HAP-1 (cell line): ENCODE data around the gene CD68.
A peak's percentile ranks its signal among the peaks of the same experiment; 100 is the strongest.

Source experiments
- DNase-seq, 2 experiments: peaks; one replicate each; pipeline ENCODE4 v3.0.0-alpha.2; 2016 to 2020; ENCODE audit warnings: low spot score in 2 of 2
- H3K27me3 ChIP-seq: fragments of 250-450 bp; sonication (Bioruptor Pico); 2 replicates; pipeline ENCODE4 v1.5.1; 2020; ENCODE audit warnings: low read depth, mild to moderate bottlenecking, moderate library complexity
- H3K36me3 ChIP-seq: fragments of 250-450 bp; sonication (Bioruptor Pico); replicated peaks from 2 replicates; pipeline ENCODE4 v1.5.1; 2020; ENCODE audit warnings: mild to moderate bottlenecking
- H3K4me1 ChIP-seq: fragments of 250-450 bp; sonication (Bioruptor Pico); 2 replicates; pipeline ENCODE4 v1.5.1; 2020; ENCODE audit warnings: mild to moderate bottlenecking
- H3K4me3 ChIP-seq: fragments of 250-450 bp; sonication (Bioruptor Pico); 2 replicates; pipeline ENCODE4 v1.5.1; 2020; ENCODE audit warnings: mild to moderate bottlenecking, moderate library complexity
- H3K9me3 ChIP-seq: fragments of 250-450 bp; sonication (Bioruptor Pico); 2 replicates; pipeline ENCODE4 v1.5.1; 2020; ENCODE audit warnings: mild to moderate bottlenecking, moderate library complexity
- in situ Hi-C: fragments of 300-500 bp; cut with MboI; formaldehyde crosslinking; loops from 3 replicates; pipeline ENCODE4 v1.14.3; 2020; ENCODE audit warnings: low sequenced_read_pairs, inconsistent platforms, mixed read lengths

Gene CD68

DNA sequence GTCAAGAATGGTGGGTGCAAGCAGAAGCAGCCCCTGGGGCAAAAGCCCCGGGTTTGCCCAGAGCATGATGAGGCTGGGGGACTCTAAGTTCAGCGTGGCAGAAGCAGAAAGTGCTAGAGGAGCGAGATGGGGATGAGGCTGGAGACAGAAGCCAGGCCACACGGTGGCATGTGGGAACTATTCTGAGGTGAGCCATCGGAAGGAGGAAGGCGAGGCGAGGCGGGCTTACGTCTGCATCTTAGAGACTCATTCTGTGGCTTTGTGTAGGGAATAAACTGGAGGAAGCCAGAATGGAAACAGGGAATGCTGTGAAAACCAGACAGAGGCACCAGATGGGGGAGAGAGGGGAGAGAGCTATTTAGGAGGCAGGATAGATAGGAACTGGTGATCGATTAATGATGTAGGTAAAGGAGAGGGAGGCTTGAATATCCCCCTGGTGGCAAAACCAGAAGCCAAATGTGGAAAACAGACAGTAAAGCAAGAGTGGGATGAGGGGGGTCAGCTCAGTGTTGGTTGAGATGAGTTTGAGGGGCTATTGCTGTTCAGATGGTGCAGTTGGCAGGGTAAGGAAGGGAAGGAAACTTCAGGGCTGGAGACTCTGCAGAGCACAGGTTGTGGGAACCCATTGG, 24.0 kb upstream of the CD68 start:
- Histone ChIP-seq H3K36me3 (no peaks in the 10 kb centered on the region), H3K27me3 (no peaks in the 10 kb centered on the region), H3K4me1 (no peaks in the 10 kb centered on the region), H3K4me3 (no peak overlapping the region), H3K9me3 (no peaks in the 10 kb centered on the region)
- in situ Hi-C loops: no loop called here
- no peak for DNase-seq

DNA sequence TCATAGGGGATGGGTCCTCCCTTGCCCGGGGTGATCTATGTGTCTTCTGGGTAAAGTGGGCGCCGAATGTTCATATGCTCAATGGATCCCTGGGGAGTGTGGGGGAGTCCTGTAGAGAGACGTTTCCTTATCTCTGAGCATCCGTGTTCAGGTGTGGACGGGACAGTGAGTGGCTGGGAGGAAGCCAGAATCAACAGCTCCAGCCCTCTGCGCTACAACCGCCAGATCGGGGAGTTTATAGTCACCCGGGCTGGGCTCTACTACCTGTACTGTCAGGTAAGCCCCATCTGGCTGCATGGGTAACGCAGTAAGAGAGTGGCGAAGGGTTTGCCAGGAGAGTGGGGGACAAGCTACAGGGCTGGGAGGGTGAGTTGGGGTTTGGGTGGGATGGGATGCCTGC, 22.8 kb upstream of the CD68 start:
- Histone ChIP-seq H3K27me3 (no peaks in the 10 kb centered on the region), H3K9me3 (no peaks in the 10 kb centered on the region), H3K4me3 (no peak overlapping the region), H3K4me1 (peaks cover 4% of the 10 kb centered on the region), H3K36me3 (no peaks in the 10 kb centered on the region)
- no peak for DNase-seq
- in situ Hi-C loops: no loop called here

DNA sequence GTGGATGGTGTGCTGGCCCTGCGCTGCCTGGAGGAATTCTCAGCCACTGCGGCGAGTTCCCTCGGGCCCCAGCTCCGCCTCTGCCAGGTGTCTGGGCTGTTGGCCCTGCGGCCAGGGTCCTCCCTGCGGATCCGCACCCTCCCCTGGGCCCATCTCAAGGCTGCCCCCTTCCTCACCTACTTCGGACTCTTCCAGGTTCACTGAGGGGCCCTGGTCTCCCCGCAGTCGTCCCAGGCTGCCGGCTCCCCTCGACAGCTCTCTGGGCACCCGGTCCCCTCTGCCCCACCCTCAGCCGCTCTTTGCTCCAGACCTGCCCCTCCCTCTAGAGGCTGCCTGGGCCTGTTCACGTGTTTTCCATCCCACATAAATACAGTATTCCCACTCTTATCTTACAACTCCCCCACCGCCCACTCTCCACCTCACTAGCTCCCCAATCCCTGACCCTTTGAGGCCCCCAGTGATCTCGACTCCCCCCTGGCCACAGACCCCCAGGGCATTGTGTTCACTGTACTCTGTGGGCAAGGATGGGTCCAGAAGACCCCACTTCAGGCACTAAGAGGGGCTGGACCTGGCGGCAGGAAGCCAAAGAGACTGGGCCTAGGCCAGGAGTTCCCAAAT, 22.2 kb upstream of the CD68 start:
- H3K27me3 ChIP-seq: no peaks in the 10 kb centered on the region

DNA sequence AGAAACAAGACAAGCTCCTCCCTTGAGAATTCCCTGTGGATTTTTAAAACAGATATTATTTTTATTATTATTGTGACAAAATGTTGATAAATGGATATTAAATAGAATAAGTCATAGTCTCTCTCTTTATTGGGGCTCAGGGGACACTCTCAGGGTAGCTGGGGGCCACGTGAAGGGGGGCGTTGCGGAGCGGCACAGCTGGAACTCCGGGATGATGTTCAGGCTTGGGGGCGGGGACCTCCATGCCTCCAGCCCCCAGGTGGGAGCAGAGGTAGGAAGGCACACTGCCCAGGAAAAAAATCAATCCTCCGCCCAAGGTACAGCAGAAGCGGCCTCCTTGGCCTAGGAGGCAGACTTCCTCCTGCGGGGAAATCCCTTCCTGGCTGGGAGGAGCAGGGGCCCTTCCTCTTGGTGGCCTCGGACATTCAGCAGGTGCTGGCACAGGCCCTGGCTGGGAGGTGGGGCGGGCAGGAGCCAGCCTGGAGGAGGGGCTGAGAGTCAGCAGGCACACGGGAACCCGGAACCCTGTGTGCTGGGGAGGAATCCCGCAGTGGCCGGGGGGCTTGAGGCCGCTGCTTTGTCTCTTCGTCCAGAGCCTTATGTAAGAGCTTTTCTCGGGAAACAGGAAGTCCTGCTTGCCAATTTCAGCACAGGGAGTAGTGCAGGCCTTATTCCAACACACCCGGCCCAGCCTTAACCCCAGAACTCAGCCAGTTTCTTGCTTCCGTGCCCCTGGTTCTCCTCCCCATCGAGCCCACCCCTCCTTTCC, 21.5 kb upstream of the CD68 start:
- no peaks in the 10 kb centered on the region; the same call in none of the 2 replicates for H3K36me3 ChIP-seq
- no peaks in the 10 kb centered on the region for H3K9me3 ChIP-seq
- peaks cover 7% of the 10 kb centered on the region for H3K4me1 ChIP-seq
- no peaks in the 10 kb centered on the region for H3K27me3 ChIP-seq
- H3K4me3 ChIP-seq: no peak overlapping the region
- DNase-seq: no peak
- in situ Hi-C loops: no loop called here

More for the DNA sequence above, 22.2 kb upstream of the CD68 start:
- no peaks in the 10 kb centered on the region for H3K9me3 ChIP-seq
- DNase-seq: no peak
- no peaks in the 10 kb centered on the region; the same call in 1 of the 2 replicates for H3K36me3 ChIP-seq
- H3K4me3 ChIP-seq: no peak overlapping the region
- in situ Hi-C loops: no loop called here
- H3K4me1 ChIP-seq: peaks cover 4% of the 10 kb centered on the region

DNA sequence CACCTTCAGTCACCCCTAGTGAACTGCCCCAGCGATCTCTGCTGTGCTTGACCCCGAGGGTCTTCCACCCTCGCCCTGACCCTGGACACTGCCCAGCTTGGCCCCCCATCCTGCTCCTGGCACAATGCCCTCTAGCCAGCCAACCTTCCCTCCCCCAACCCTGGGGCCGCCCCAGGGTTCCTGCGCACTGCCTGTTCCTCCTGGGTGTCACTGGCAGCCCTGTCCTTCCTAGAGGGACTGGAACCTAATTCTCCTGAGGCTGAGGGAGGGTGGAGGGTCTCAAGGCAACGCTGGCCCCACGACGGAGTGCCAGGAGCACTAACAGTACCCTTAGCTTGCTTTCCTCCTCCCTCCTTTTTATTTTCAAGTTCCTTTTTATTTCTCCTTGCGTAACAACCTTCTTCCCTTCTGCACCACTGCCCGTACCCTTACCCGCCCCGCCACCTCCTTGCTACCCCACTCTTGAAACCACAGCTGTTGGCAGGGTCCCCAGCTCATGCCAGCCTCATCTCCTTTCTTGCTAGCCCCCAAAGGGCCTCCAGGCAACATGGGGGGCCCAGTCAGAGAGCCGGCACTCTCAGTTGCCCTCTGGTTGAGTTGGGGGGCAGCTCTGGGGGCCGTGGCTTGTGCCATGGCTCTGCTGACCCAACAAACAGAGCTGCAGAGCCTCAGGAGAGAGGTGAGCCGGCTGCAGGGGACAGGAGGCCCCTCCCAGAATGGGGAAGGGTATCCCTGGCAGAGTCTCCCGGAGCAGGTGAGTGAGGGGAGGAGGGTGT, 20.7 kb upstream of the CD68 start, which contains the start of gene TNFSF13:
TSS of gene TNFSF13 (plus strand) at position 207 of the 776 bp plus-strand sequence. CDS start at position 497, 290 bp downstream.
- Histone ChIP-seq H3K4me1 (peaks cover 9% of the 10 kb centered on the region), H3K27me3 (no peaks in the 10 kb centered on the region), H3K36me3 (peaks cover 3% of the 10 kb centered on the region), H3K4me3 (no peak within 1 kb of the TSS), H3K9me3 (no peaks in the 10 kb centered on the region)
- no peak for DNase-seq
- in situ Hi-C loops: no loop called here

DNA sequence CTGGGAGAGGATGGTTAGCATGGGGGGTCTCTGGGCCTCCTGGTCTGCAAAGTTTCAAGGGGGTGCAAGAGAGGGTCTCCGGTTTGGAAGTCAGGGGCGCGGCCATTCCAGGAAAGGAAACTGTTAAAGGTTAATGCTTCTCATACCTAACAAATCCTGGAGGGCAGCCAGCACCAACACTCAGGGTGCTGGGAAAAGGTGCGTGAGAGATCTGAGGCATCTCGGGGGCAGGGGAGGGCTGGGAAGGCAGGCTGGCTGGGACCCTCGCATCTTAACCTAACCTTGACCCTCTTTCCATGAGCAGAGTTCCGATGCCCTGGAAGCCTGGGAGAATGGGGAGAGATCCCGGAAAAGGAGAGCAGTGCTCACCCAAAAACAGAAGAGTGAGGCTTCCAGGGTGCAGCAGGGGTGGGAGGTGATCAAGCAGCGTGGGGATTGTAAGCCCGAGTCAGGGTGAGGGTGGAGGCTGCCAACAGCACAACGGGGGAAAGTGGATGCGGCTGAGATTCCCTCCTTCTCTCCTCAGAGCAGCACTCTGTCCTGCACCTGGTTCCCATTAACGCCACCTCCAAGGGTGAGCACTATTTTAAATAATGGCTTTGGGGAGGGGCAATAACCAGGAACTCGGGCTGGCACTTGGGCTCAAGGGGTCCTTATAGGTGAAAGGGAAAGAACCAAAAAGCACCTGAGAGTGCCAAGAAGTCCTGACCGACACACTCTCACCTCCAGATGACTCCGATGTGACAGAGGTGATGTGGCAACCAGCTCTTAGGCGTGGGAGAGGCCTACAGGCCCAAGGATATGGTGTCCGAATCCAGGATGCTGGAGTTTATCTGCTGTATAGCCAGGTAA, 19.9 kb upstream of the CD68 start:
- no peaks in the 10 kb centered on the region for H3K27me3 ChIP-seq
- DNase-seq: no peak
- H3K36me3 ChIP-seq: peaks cover 12% of the 10 kb centered on the region
- in situ Hi-C loops: no loop called here
- H3K4me1 ChIP-seq: peaks cover 11% of the 10 kb centered on the region
- H3K4me3 ChIP-seq: no peak overlapping the region
- no peaks in the 10 kb centered on the region for H3K9me3 ChIP-seq

DNA sequence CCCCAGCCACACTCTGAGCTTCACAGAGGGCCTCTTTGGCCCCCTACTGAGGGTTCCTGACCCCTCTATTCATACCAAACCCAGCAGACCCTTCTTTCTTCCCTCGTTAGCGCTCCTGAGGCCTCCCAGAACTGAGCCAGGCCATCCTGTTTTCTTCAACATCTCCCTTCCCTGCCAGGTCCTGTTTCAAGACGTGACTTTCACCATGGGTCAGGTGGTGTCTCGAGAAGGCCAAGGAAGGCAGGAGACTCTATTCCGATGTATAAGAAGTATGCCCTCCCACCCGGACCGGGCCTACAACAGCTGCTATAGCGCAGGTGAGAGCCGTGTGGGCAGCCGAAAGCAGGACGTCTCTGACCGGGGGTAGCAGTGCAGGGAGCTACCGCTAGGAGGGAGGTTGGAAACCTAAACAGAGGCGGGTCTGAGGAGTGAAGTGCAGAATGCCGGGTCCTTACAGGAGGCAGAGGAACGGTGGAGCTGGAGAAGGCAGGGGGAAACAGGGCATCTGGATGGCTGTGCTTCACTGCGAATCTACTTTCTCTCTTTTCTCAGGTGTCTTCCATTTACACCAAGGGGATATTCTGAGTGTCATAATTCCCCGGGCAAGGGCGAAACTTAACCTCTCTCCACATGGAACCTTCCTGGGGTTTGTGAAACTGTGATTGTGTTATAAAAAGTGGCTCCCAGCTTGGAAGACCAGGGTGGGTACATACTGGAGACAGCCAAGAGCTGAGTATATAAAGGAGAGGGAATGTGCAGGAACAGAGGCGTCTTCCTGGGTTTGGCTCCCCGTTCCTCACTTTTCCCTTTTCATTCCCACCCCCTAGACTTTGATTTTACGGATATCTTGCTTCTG, 19.0 kb upstream of the CD68 start:
- H3K36me3 ChIP-seq: peaks cover 20% of the 10 kb centered on the region
- H3K9me3 ChIP-seq: no peaks in the 10 kb centered on the region
- peak; percentile 76 to 87 for DNase-seq
- H3K27me3 ChIP-seq: no peaks in the 10 kb centered on the region
- in situ Hi-C loops: no loop called here
- peaks cover 11% of the 10 kb centered on the region for H3K4me1 ChIP-seq
- H3K4me3 ChIP-seq: peak overlapping the region; percentile 90

DNA sequence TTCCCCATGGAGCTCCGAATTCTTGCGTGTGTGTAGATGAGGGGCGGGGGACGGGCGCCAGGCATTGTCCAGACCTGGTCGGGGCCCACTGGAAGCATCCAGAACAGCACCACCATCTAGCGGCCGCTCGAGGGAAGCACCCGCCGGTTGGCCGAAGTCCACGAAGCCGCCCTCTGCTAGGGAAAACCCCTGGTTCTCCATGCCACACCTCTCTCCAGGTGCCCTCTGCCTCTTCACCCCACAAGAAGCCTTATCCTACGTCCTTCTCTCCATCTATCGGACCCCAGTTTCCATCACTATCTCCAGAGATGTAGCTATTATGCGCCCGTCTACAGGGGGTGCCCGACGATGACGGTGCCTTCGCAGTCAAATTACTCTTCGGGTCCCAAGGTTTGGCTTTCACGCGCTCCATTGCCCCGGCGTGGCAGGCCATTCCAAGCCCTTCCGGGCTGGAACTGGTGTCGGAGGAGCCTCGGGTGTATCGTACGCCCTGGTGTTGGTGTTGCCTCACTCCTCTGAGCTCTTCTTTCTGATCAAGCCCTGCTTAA, 18.3 kb upstream of the CD68 start:
- peak overlapping the region; percentile 90 for H3K4me3 ChIP-seq
- peaks cover 11% of the 10 kb centered on the region for H3K4me1 ChIP-seq
- in situ Hi-C loops: no loop called here

DNA sequence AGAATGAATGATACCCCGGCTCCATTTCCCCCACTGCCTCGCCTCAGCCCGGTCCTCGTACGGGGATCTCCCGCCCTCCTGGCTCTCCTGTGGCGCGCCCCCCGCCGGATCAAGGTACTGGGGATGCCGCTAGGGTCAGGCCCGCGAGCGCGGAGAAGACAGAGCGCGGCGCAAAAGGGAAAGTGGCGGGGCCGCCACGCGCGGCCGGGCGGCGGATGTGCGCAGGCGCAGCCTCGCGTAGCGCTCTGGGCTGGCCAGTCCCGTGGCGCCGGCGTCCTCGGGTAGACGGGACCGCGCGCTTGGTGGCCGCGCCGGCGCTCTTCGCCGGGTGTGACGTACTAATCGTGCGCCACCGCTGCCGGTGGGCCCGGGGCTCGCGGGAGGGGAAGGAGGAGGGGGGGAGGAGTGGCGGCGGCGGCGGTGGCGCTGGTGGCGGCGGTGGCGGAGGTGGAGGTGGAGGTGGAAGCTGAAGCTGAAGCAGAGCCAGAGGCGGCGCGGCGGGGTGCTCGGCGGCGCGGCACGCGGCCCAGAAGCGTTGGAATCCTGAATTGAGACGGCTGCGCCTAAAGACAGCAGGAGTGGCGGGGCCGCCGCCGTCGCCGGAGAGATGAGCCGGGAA, 17.7 kb upstream of the CD68 start, which contains the start of gene SENP3:
TSS of gene SENP3 (plus strand) at position 331 of the 619 bp plus-strand sequence. CDS start 1,158 bp downstream, outside the sequence.
- peak; percentile 82 to 92 for DNase-seq
- peaks cover 30% of the 10 kb centered on the region for H3K36me3 ChIP-seq
- in situ Hi-C loops: no loop called here
- H3K9me3 ChIP-seq: no peaks in the 10 kb centered on the region
- H3K27me3 ChIP-seq: no peaks in the 10 kb centered on the region
- H3K4me3 ChIP-seq: peak within 1 kb of the TSS; percentile 90
- peaks cover 11% of the 10 kb centered on the region for H3K4me1 ChIP-seq

More for the DNA sequence above, 18.3 kb upstream of the CD68 start:
- peak; percentile 88 to 95 for DNase-seq
- H3K36me3 ChIP-seq: peaks cover 27% of the 10 kb centered on the region
- H3K27me3 ChIP-seq: no peaks in the 10 kb centered on the region
- no peaks in the 10 kb centered on the region for H3K9me3 ChIP-seq

DNA sequence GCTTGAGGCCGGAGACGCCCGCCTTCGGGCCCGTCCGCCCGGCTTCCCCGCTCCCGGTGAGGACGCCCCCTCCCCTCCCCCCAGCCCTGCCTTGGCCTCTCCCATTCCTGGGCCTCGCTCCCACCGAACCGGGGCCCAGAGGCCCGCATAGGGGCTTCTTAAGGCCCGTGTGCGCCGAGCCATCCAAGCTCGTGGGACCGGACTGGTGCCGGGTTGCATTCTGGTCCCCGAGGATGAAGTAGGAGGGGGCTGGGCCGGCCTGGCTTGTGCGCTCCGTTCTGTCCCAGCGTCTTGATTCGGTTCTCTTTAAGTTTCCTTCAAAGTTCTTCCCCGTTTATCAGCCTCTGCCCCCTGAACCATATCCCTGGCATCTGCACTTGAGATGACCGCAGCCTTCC, 17.2 kb upstream of the CD68 start:
- Histone ChIP-seq H3K27me3 (no peaks in the 10 kb centered on the region), H3K4me3 (peak overlapping the region; percentile 90), H3K4me1 (peaks cover 11% of the 10 kb centered on the region), H3K9me3 (no peaks in the 10 kb centered on the region), H3K36me3 (peaks cover 35% of the 10 kb centered on the region)
- DNase-seq: no peak
- in situ Hi-C loops: no loop called here

DNA sequence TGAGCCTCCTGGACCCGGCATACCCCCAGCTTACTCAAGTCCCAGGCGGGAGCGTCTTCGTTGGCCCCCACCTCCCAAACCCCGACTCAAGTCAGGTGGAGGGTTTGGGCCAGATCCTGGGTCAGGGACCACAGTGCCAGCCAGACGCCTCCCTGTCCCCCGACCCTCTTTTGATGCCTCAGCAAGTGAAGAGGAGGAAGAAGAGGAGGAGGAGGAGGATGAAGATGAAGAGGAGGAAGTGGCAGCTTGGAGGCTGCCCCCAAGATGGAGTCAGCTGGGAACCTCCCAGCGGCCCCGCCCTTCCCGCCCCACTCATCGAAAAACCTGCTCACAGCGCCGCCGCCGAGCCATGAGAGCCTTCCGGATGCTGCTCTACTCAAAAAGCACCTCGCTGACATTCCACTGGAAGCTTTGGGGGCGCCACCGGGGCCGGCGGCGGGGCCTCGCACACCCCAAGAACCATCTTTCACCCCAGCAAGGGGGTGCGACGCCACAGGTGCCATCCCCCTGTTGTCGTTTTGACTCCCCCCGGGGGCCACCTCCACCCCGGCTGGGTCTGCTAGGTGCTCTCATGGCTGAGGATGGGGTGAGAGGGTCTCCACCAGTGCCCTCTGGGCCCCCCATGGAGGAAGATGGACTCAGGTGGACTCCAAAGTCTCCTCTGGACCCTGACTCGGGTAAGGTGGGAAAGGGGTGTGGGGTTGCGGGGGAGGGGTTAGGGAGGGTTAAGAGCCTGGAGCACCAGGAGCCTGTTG, 16.1 kb upstream of the CD68 start:
- Histone ChIP-seq H3K4me1 (peaks cover 11% of the 10 kb centered on the region), H3K27me3 (no peaks in the 10 kb centered on the region), H3K36me3 (peaks cover 42% of the 10 kb centered on the region), H3K4me3 (peak overlapping the region; percentile 90), H3K9me3 (no peaks in the 10 kb centered on the region)
- no peak for DNase-seq
- in situ Hi-C loops: no loop called here
